Erythroblast (primary cell): ENCODE data around the gene HMGN1.

Experiments used
- GATA1 ChIP-seq: IDR thresholded peaks from 2 replicates; pipeline ENCODE4 v1.6.1; 2011; ENCODE audit warnings: low read depth, mild to moderate bottlenecking, control low read depth, low read length, moderate library complexity
- POLR2A ChIP-seq: IDR thresholded peaks from 2 replicates; pipeline ENCODE4 v1.6.1; 2011; ENCODE audit warnings: mild to moderate bottlenecking, low read length

DNA sequence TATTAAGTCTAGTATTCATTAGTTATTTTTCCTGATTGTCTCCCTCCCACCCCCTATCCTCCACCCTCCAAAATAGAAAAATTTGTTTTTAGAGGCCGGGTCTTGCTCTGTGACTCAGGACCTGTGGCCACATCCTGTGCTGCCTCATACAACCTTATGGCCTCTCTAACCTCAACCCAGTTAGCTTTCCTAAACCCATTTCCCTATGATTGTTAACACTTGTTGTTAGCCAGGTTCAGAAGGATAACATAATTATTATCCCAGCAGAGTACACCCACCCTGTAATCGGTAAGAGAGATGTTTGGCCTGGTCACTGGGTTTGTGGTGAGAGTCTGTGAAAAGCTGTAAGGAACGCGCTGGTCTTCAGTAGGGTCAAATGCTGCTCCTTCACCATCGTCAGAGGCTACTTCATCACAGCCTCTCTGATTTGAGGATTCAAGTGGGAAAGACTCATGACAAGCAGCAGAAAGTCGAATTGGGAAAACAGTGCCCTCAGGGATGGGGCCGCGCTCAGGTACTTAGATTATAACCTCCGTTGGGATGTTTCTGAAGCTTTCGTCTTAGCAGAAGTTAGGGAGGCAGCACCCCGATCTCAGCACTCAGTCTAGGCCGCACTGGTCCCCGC is 35.9 kb upstream of the HMGN1 start:
- TF ChIP-seq POLR2A (no peak), GATA1 (no peak)
